ENCODE measurements around the gene HCN2.

Gene HCN2

DNA sequence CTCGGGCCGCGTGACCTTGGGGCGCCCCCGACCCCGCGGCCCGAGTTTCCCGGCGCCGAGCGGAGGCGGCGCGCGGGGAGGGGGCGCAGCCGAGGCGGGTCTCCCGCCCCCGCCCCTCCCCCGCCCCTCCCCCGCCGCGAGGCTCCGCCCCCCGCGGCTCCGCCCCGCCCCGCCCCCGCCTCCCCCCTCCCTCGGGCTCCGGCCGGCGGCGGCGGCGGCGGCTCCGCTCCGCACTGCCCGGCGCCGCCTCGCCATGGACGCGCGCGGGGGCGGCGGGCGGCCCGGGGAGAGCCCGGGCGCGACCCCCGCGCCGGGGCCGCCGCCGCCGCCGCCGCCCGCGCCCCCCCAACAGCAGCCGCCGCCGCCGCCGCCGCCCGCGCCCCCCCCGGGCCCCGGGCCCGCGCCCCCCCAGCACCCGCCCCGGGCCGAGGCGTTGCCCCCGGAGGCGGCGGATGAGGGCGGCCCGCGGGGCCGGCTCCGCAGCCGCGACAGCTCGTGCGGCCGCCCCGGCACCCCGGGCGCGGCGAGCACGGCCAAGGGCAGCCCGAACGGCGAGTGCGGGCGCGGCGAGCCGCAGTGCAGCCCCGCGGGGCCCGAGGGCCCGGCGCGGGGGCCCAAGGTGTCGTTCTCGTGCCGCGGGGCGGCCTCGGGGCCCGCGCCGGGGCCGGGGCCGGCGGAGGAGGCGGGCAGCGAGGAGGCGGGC, at the start of gene HCN2:
HCN2 (plus strand) TSS at position 189 of the 703 bp plus-strand sequence; CDS start at position 254, 65 bp downstream.
- DNase-seq = no peak
- intact Hi-C loops (cut with DNase I) = loop anchor here (10.0 kb wide), 1 partner anchor 145 kb away; no protein-coding TSS in a partner anchor

DNA sequence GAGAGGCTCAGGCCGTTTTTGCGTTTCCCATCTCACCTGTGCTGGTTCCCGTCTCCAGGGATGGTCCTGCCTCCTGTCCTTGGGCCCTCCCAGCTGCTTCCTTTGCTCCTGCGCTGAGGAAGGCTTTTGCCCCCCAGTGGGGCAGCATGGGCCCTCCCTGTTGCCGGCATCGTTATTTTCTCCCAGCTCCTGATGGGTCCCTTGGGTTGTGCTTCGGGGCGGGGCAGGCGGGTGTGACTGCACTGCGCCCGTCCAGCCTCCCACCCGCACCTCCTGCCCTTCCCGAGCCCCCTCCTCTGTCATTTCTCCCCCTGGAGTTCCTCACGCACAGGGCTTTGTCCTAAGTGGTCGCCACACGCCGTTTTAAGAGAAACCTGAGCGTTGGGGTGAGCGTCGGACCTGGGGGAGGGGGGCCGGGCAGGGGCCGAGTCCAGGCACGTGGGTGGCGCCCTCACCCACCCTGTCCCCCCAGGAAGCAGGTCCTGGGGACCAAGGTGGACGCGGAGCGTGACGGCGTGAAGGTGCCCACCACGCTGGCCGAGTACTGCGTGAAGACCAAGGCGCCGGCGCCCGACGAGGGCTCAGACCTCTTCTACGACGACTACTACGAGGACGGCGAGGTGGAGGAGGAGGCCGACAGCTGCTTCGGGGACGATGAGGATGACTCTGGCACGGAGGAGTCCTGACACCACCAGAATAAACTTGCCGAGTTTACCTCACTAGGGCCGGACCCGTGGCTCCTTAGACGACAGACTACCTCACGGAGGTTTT, 48.6 kb upstream of the HCN2 start:
- DNase-seq = no peak
- intact Hi-C loops (cut with DNase I) = no loop called here

DNA sequence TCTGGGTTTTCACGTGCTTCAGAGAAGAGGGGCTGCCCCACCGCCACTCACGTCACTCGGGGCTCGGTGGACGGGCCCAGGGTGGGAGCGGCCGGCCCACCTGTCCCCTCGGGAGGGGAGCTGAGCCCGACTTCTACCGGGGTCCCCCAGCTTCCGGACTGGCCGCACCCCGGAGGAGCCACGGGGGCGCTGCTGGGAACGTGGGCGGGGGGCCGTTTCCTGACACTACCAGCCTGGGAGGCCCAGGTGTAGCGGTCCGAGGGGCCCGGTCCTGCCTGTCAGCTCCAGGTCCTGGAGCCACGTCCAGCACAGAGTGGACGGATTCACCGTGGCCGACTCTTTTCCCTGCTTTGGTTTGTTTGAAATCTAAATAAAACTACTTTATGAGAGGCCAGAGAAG, 48.0 kb upstream of the HCN2 start:
- intact Hi-C loops (cut with DNase I) = no loop called here
- no peak for DNase-seq

- no peak for DNase-seq
Observed at GRCh38 chr19:542173-542866, 47.4 kb upstream of the HCN2 start.

GRCh38 chr19:543910-544608, 45.6 kb upstream of the HCN2 start, which contains the start of gene GZMM:
GZMM (plus strand) TSS chr19:544053; CDS start chr19:544072, 19 bp downstream.
- intact Hi-C loops (cut with DNase I) = no loop called here
- peak in 3 of 42 donors; percentile 40 to 58 (median 46) for DNase-seq

More at GRCh38 chr19:542173-542866, 47.4 kb upstream of the HCN2 start:
- intact Hi-C loops (cut with DNase I) = no loop called here

- DNase-seq = no peak
- intact Hi-C loops (cut with DNase I) = no loop called here
Observed at GRCh38 chr19:547117-547516, 42.6 kb upstream of the HCN2 start.

- intact Hi-C loops (cut with DNase I) = no loop called here
- no peak for DNase-seq
Observed at GRCh38 chr19:547836-548720, 41.6 kb upstream of the HCN2 start.

DNA sequence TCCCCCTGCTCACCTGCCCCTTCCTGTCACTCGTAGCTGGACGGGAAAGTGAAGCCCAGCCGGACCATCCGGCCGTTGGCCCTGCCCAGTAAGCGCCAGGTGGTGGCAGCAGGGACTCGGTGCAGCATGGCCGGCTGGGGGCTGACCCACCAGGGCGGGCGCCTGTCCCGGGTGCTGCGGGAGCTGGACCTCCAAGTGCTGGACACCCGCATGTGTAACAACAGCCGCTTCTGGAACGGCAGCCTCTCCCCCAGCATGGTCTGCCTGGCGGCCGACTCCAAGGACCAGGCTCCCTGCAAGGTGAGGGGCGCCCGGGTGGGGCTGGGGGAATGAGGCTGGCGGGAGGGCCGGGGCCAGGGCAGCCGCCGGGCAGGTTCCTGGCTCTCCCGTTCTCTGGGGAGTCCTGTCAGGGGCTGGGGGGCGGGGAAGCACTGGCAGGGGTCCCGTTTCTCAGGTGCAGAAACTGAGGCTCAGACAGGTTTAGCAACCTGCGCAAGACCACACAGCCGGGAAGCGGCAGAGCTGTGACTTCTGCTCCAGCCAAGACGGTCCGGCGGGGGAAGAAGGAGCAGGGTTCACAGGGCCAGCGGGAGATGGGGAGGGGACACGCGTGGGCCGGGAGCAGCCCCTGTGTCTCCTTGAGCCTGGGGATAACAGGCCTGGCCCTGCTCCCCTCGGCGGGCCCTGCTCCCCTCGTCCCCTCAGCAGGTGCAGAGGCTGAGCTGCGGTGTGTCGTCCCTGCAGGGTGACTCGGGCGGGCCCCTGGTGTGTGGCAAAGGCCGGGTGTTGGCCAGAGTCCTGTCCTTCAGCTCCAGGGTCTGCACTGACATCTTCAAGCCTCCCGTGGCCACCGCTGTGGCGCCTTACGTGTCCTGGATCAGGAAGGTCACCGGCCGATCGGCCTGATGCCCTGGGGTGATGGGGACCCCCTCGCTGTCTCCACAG, 40.5 kb upstream of the HCN2 start:
- no peak for DNase-seq
- intact Hi-C loops (cut with DNase I) = no loop called here

- DNase-seq = no peak
- intact Hi-C loops (cut with DNase I) = no loop called here
Observed at GRCh38 chr19:554817-555216, 34.9 kb upstream of the HCN2 start.

DNA sequence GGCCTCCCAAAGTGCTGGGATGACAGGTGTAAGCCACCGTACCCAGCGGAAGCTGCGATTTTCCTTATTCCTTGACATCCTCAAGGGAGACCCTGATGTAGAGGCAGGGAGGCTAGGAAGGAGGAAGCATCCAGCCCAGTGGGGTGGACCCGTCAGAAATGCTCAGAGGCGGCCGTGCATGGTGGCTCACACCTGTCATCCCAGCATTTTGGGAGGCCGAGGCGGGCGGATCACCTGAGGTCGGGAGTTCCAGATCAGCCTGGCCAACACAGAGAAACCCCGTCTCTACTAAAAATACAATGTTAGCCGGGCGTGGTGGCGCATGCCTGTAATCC, 34.2 kb upstream of the HCN2 start:
- no peak for DNase-seq
- intact Hi-C loops (cut with DNase I) = no loop called here

DNA sequence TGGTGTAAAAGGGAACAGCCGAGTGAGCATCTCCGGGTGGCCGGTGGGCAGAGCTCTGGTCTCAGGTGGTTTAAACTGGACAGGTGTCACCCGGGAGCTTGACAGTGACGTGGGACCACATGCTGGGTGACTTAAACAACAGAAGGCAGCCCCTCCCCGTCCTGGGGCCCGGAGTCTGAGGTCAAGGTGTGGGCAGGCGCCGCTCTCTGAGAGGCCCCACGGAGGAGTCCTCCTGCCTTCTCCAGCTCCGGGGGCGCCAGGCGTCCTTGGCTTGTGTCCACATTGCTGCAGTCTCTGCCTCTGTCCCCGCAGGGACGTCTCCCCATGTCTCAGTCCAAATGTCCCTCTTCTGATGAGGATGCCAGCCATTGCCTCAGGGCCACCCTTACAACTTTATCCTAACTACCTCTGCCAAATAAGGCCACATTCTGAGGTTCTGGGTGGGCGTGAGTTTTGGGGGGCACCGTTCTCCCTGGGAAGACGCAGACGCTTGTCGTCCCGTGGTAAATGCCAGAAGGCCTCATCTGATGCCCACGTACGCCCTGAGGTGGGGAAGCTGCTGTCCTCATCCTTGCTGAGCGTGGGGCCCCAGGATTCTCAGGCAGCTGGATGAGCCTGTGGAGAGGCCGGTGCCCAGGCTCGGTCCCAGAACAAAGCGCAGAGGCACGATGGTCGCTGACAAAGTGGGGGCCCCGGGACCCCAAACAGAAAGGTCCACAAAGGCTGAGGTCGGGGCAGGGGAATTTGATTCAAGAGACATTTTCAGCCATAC, 32.9 kb upstream of the HCN2 start:
- intact Hi-C loops (cut with DNase I) = no loop called here
- DNase-seq = no peak

DNA sequence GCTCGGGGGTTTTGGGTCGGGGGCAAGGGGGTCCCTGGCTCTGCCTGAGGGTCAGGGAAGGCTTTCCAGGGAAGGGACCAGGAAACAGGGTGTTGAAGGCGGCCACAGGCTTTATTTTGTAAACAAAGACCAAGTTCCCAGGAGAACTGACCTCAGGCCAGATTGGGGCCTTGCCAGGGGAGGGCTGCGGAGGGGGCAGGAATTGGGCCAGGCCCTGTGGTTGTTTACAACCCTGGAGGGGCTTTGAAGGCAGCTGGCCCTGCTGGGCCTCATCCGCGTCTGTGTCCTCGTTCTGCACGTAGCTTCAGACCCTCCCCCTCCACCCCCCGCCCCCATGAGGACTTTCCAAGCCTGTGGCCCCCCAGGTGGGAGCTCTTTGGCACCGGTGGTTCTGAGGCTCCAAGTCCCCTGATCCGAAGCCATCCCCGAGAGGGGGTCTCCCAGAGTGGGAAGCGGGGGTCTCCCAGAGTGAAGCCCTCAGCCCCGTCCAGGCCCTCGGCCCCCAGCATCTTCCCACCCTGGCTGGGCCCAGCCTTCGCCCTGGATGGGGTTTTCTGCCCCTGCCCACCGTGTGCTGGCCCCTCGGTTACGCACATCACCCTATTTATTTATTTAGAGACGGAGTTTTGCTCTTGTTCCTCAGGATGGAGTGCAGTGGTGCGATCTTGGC, 30.8 kb upstream of the HCN2 start:
- intact Hi-C loops (cut with DNase I) = no loop called here
- peak in 8 of 42 donors; percentile 35 to 56 (median 40) for DNase-seq

DNA sequence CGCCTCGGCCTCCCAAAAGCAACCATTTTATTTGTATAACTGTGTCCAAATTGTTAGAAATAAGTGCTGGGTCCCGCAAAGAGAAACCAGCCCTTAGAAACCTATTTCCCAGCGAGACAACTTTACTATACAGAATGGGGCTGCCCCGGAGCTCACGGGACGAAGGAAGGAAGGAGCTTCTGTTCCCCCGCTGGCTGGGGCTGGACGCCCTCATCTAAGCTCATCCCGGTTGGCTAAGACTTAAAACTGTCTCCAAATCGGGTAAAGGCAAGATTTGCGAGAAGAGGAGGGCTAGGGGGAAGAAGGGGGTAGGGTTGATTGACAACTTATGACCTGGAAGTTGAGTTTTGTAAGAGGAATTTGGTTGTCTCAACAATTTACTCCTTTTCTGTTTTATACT, 29.6 kb upstream of the HCN2 start:
- DNase-seq = no peak
- intact Hi-C loops (cut with DNase I) = no loop called here

- intact Hi-C loops (cut with DNase I) = no loop called here
- DNase-seq = peak in 1 of 42 donors; percentile 2
Observed at GRCh38 chr19:566403-566802, 23.3 kb upstream of the HCN2 start.

GRCh38 chr19:566844-567243, 22.8 kb upstream of the HCN2 start:
- intact Hi-C loops (cut with DNase I) = no loop called here
- peak in 1 of 42 donors; percentile 2 for DNase-seq

- intact Hi-C loops (cut with DNase I) = no loop called here
- no peak for DNase-seq
Observed at GRCh38 chr19:567296-567900, 22.3 kb upstream of the HCN2 start.
